HCT116 (cell line): ENCODE data around the gene KCNK6.

ENCODE experiments used
- POLR2AphosphoS5 ChIP-seq: IDR thresholded peaks from 2 replicates; pipeline ENCODE4 v1.6.1; 2011; ENCODE audit warnings: mild to moderate bottlenecking, low read depth, low read length, moderate library complexity
- ZBTB33 ChIP-seq: IDR thresholded peaks from 2 replicates; pipeline ENCODE4 v1.6.1; 2011; ENCODE audit warnings: mild to moderate bottlenecking, low read length, moderate library complexity; ENCODE audit not compliant: insufficient replicate concordance; ENCODE audit errors: extremely low read depth

- no peak for TF ChIP-seq POLR2AphosphoS5
- TF ChIP-seq ZBTB33 = no peak
Measured at GRCh38 chr19:38331728-38332127, 12.1 kb downstream of the KCNK6 start.
